Liver (tissue), 3 donors: ENCODE measurements around the gene SLC39A3.

Experiments used
- CTCF ChIP-seq: fragments of 150-350 bp; IDR thresholded peaks from 2 replicates; pipeline ENCODE4 v1.5.1; 2017; ENCODE audit warnings: improper control_type of control experiment, low read depth, low read length; ENCODE audit not compliant: missing input control
- MAX ChIP-seq: IDR thresholded peaks from 2 replicates; pipeline ENCODE4 v1.6.1; 2016; ENCODE audit warnings: antibody characterized with exemption
- RXRA ChIP-seq, 2 donors: IDR thresholded peaks; 2 replicates each; pipeline ENCODE4 v1.6.1; 2017 to 2018; ENCODE audit warnings: antibody characterized with exemption in 2 of 2, mild to moderate bottlenecking in 1 of 2
- donor health status: healthy.
- donor health status: healthy.

GRCh38 chr19:2763687-2764086, 23.9 kb upstream of the SLC39A3 start:
- TF ChIP-seq RXRA (IDR thresholded peaks at IDR 0.05) (no peak), CTCF (no peak), MAX (no peak)
